ENCODE measurements around the gene GAS5.
"Not testable (repeated sequence)": the region's sequence is repeated elsewhere in the genome, so short reads cannot be mapped to it uniquely, and the experiment has no call there.

The GAS5 gene

DNA sequence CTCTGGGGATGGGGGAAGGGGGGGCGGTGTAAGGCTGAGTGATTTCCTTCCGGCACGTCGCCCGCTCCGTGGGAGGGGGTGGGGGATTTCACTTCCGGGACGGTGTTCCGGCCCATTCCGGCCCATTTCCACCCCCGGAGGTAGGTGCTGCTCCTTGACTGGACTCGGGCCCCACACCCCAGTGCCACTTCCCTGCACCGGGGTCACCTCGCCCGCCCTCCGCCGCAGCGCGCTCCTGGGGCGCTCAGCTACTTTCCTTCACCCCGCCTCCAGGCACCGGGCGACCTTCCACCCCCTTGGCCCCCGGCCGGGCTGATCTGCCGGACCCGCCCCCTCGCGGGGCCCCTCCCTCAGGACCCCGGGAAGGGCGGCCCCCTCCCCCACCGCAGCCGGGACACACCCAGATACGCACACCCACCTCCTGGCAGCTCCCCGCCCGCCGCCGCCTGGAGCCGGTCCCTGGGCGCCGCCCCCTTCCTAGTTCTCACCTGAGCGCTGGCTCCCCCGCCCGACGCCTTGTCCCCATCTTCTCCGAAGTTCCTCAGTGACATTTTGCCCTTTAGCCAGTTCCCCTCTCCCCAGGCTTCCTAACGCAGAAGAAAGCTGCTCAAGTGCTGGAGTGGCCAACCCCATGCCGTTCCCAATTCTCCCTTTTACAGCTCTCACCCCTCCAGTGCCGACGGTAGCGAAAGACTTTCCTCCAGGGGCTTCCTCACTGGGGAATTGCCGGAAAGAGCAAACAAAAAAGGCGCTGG is 654 bp upstream of the GAS5 start, which contains the start of gene ZBTB37:
Gene ZBTB37, plus strand, starts transcription at position 115 of the 755 bp plus-strand sequence. CDS start 1,846 bp downstream, outside the sequence.
- DNase-seq: no peak

DNA sequence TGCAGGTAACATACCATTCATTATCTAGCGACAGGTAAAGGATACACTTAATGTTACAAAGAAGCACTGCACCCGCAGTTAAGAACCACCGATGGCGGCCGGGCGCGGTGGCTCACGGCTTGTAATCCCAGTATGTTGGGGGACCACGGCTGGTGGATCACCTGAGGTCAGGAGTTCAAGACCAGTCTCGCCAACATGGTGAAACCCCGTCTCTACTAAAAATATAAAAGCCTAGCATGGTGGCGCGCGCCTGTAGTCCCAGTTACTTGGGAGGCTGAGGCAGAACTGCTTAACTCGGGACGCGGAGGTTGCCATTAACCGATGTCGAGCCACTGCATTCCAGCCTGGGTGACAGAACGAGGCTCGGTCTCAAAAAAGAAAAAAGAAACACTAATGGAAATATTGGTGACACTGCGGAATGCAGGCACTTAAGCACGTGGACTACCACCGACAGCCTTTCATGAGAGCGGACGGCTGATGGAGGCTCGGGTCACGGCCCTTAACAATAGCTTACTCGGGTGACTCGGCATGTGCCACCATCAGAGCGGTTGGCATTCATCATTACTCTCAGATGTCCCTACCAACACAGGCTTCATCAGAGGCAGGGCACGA is 542 bp downstream of the GAS5 start:
- DNase-seq: no peak

DNA sequence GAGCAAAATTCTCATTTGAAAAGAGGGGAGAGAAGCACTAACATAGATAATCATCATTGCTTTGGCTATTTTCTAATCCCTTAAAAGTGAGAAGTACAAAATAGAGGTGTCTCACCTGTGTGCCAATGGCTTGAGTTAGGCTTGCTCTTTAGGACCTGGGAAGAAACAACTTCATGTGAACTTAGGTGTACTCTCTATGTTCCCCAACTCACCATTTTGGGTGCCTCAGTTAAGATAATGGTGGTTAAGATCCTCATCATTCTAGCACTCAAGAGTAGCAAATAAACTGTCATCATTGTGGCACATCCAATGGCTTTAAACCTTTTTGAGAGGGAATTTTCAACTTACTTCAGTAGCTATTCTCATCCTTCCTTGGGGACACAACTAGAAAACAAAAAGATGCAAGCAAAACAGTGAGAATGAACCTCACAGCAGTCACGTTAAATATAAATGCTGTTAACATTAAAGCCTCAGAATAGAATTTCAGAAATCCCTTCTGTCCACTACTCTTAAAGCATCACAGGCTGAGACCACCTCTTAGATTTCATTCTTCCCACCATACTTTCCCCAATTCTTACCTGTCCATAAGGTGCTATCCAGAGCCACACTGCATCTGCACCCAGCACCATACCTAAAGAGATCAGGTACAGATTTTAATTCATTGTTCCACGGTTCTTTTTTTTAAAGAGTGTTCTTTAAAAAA is 1.2 kb downstream of the GAS5 start:
- no peak for DNase-seq

DNA sequence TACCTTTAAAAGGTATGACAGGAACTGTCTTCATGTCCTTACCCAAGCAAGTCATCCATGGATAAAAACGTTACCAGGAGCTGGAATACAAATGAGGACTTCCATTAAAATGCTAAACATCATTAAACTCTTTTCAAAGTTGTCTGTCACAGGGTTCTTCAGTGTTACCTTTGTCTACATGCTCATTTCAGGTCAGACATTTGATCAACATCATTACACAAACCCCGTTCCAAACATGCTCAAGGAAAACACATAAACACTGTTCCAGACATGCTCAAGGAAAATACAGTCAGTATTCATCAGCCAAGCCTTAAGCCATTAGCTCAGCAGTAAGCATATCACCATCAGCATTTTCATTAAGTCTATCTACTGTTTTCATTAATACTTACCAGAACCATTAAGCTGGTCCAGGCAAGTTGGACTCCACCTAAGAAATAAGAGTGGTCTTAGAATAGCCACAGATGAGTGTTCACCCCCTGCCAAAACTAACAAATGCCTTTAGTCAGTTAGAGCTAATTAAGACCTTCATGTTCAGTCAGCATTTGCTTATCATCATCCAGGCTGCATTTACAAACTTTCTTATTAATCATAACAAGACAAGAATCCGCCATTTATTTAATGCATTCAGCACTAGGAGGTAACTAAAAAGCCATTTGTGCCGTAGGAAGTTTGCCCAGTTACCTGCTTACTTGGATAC is 2.2 kb downstream of the GAS5 start:
- no peak for DNase-seq

DNA sequence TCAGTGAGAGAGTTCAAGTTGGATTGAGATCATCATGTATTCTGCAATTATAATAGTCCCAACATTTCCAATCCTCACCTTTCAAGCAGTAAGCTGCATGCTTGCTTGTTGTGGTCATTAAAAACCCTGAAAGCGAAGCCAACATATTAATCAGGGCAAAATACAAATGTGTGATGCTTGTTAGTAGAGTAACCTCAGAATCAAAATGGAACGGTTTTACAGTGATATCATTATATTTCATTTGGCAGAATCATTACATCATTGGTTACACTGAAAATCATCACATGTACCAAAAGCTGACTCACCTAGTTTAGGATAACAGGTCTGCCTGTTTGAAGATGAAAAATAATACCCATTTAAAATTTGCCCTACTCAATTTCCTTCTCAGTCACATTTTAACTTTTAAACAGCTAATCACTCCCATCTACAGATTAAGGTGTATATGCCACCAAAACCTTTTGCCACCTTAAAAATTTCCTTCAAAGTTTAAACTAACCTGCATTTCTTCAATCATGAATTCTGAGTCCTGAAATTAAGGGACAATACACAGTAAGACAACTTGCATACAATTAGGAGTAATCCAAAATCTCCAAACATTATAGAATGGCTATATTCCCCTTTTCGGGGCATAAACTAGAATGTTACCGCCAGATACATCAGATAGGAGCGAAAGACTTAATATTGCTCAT is 3.5 kb downstream of the GAS5 start:
- no peak for DNase-seq

DNA sequence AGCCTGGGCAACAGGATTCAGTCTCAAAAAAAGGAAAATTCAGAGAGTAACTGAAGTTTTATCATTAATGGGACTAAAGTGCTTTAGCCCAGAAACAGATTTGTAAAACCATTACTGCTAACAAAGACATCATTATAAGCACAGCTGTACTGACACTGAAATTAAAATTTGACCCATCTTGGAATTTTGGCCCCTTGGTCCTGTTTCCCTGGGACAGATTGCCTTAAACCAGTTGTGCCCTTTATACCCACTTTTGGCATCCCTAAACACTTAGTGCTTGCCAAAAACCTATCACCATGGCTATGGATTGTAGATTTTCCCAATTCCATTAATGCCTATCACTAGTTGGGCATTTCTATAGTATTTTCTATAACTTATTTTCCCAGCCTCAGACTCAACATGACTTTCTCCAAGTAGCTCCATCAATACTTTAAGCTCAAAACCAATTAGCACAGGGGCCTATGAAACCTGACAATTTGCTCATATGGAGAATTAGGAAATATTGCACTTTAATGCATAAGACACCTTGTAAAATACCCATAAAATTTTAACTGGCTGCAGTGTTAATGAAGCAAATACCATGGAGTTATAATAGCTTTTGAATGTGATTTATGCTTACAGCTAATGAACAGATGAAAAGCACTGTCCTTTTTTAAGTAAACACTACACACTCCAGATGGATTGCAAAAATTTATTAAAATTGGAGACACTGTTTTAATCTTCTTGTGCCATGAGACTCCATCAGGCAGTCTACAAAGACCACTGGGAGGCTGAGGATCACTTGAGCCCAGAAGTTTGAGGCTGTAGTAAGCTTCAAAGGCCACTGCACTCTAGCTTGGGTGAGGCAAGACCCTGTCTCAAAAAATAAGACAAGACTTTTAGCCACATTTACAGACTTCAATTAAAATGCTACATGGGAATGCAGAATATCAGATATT is 4.3 kb downstream of the GAS5 start:
- no peak for DNase-seq

DNA sequence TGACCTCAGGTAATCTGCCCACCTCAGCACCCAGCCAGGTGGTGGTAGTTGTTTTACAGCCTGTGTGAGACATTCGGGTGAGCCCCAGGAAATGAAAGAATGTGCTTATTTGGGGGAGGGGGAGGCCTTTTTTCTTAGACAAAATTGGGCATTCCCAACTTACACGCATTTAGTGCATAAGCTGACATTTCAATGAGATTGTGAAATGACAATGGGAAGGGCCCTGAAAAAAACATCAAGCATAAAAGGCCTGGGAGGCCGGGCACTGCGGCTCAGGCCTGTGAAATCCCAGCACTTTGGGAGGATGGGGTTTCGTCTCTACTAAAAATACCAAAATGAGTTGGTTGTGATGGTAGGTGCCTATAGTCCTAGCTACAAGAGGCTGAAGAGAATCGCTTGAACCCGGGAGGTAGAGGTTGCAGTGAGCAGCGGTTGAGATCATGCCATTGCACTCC is 5.0 kb downstream of the GAS5 start:
- no peak for DNase-seq

DNA sequence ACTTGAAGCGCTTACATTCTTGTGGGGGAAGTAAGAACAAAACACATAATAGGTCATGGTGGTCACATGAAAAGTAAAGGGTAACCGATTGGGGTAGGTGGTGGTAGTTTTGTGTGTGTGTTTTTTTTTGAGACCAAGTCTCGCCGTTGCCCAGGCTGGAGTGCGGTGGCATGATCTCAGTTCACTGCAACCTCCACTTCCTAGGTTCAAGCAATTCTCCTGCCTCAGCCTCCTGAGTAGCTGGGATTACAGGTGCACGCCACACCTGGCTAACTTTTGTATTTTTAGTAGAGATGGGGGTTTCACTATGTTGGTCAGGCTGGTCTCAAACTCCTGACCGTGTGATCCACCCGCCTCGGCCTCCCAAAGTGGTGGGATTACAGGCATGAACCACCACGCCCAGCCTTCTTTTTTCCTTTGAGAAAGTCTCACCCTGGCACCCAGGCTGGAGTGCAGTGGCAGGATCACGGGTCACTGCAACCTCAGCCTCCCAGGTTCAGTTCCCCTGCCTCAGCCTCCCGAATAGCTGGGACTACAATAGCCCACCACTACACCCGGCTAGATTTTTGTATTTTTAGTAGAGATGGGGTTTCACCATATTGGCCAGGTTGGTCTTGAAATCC is 5.5 kb downstream of the GAS5 start:
- DNase-seq: not testable (repeated sequence)

DNA sequence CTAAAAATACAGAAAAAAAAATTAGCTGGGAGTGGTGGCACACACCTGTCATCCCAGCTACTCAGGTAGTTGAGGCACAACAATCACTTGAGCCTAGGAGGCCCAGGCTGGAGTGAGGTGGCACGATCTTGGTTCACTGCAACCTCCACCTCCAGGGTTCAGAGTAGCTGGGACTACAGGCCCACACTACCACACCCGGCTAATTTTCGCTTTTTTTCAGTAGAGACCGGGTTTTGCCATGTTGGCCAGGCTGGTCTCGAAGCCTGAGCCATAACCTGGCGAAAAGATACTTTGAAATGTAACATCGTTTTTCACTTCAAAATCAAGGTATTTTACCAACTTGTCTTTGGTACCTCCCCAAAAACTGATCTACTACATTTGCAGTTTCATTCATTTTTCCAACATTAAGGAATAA is 6.1 kb downstream of the GAS5 start:
- DNase-seq: peak; percentile 21

DNA sequence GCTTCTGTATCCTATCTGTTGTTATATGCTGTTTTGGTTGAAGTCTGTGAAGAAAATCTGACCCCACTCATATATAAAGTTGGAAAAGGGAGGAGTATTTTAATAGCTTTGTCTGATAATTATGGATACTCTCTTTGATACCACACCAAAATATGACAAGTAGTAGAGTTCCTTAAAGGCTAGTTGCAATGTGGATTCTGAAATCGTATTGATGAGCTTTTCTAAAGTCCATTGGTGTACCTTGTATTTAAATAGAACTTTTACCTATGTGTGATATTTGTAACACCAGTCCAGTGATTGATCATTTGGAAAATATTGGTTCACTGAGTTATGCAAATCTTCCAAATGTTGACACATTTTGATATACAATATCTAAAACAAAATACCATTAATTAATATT is 7.7 kb downstream of the GAS5 start:
- DNase-seq: no peak

DNA sequence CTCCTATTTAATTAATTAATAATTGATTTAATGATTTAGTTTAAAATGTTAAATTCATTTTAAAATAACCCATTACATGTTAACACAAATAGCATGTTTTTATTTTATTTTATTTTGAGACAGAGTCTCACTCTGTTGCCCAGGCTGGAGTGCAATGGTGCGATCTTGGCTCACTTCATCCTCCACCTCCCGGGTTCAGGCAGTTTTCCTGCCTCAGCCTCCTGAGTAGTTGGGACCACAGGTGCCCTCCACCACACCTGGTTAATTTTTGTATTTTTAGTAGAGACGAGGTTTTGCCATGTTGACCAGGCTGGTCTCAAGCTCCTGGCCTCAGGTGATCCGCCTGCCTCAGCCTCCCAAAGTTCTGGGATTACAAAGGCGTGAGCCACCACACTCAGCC is 8.2 kb downstream of the GAS5 start:
- not testable (repeated sequence) for DNase-seq

DNA sequence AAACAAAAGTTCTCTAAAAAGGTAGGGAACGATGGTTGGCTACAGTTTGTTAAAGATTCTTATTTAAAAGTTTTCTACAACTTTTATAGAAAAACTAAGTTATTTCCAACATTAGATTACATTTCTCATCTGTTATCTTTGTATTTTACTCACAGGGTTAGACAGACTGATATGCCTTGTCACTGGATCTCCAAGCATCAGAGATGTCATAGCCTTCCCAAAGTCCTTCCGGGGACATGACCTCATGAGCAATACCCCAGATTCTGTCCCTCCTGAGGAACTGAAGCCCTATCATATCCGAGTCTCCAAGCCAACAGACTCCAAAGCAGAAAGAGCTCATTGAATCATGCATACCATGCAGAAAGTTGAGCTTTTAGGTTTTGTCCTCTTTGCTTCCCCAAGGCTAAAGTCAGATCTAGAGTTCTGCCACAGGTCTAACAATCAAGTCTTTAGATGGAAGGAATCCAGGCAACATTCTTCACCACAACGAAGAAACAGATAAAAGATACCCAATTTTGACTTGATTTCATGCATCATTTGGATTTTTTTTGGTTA is 10.3 kb downstream of the GAS5 start:
- DNase-seq: no peak

DNA sequence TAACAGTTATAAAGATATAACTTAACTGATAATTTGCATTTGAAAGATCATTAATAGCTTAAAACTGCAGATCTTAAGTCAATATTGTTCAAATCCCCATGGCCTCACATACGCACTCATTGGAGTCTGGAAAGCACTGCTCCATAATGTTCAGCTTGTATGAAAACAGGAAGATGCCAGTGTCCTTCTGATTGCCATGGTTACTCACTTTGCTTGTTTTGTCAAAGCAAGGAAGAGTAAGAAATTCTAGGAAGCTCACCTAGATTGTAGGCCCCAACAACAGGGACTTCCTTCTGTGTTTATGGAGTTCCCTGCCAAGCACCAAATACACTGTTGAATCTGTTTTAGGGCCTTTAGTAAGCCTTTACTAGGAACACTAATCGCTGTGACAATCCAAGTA is 10.9 kb downstream of the GAS5 start:
- no peak for DNase-seq

DNA sequence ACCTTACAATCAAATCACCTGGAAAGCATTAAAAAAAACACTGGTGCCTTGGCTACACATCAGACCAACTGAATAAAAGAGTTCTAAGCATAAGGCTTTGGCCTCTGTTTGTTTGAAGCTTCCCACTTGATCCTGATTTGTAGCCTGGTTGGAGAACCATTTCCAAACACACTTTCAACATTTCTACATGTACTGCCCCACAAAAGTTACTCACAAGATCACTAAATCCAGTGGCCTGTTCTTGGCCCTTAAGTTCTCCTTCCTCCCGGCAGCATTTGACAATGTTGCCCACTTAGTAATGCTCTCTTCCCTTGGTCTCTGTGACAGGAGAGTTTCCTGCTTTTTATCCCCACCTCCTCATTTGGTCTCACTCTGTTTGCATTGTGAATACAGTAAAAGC is 11.8 kb downstream of the GAS5 start:
- no peak for DNase-seq

DNA sequence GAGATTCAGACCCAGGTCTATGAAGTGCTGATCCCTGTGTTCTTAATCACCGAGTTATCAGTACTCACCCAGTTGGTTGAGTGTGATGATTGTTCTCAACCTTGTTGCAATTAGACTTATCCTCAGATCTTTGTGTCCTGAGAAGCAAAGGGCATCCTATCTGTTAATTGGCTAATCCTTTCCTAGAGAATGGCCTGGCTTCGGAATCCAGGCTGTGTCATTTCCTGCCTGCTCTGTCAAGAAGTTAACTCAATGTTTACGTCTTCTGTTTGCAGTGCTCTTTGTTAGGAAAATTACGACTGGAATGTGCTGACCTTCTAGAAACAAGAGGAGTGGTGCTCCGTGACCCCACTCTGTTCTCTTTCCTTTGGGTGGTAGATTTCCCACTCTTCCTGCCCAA is 14.7 kb downstream of the GAS5 start:
- peak; percentile 32 for DNase-seq

DNA sequence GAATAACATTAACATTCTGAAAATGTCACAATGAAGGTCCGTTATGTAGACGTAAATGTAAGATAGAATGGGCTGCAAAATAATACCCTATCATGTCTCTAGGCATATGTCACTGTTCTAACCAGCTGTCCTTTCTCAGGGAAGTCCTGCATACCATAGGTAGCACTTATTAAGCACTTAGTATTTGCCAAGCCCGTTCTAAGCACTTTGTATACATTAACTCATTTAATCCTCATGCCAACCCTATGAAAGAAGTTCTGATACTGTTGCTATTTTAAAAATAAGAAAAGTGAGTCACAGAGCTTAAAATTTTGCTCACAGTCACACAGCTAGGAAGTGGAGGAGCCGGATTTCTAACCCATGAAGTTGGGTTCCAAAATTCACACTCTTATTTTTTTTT is 15.7 kb downstream of the GAS5 start:
- no peak for DNase-seq

DNA sequence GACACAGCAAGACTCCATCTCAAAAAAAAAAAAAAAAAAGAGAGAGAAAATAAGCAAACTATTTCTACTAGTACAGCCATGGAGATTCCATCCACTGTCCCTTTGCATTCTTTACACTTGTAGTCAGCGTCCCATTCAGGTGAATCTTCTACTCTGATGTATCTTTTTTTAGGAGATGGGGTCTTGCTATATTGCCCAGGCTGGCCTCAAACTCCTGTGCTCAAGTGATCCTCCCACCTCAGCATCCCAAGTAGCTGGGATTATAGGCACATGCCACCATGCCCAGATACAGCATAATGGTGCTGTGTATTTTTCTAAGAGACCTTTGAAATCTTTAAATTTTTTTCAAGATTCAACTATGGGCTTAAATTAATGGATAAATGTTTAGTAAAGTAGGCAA is 35.0 kb downstream of the GAS5 start:
- DNase-seq: no peak

DNA sequence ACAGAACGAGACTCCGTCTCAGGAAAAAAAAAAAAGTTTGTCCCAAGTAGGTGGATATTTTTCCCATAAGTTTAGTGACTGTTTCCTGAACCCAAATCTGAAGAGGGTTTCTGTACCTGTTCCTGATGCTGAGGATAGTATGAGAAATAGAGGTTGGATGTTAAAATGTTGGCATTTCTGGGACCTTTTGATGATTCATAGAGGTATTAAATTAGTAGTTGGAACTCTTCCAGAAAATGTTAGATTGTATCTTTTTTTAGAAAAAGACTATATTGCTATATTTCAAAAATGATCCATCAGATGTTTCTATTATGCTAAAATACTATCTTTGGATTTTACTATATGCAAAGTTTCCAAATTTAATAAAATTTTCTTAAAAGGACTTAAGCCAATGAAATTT is 40.2 kb downstream of the GAS5 start:
- DNase-seq: no peak

DNA sequence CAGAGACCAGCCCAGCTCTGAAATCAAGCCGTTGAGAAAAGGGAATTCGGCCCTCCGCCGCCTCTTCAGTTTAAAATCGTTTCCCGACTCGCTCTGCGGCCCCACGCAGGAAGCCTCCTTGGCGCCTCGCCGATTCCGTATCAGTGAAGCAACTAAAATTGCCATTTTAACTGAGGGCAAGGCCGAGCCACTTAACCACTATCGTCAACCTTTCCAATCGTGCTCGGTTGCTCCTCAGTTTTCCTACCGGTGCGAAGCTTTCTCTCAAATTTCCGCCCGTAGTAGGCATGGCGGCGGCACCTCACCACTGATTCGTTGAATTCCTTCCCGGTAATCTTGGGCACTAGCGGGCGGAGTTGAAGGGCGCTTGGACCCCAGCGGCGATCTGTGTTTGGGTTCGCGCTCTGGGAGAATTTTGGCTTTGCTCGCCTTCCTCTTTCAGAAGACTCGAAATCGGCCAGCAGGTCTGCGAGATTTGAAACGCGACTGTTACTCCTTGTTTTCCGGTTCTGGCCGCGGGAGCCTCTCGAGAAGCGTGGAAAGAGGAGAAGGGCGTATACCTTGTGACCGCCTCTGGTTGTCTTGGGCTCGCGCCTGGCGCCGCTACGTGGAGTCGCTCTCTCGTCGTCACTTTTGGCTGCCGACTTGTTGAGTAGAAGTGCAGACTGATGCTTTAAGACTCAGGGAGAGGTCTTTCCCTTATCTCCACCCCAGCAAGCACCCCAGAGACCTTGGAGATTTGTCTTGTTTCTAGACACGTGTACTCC is 43.3 kb downstream of the GAS5 start, which contains the start of the genes CENPL and DARS2:
Gene CENPL, minus strand, starts transcription at position 569 of the 767 bp plus-strand sequence. CDS start 13,584 bp downstream, outside the sequence.
Gene DARS2, plus strand, starts transcription at position 359 of the 767 bp plus-strand sequence. CDS start 557 bp downstream, outside the sequence.
- DNase-seq: peak; percentile 98

Measured in fibroblast of skin of scalp (primary cell).